HL-60/S4 treated with phorbol 12-myristate 13-acetate at 8.2 ng/mL for 4 days and 3 days (cell line): ENCODE data around the gene NCOA3.

ENCODE experiments used
- in situ Hi-C: fragments of 300-500 bp; cut with MboI; formaldehyde crosslinking; loops from 2 replicates; pipeline ENCODE4 v1.15.0; 2022; ENCODE audit warnings: low sequenced_read_pairs

Gene NCOA3

DNA sequence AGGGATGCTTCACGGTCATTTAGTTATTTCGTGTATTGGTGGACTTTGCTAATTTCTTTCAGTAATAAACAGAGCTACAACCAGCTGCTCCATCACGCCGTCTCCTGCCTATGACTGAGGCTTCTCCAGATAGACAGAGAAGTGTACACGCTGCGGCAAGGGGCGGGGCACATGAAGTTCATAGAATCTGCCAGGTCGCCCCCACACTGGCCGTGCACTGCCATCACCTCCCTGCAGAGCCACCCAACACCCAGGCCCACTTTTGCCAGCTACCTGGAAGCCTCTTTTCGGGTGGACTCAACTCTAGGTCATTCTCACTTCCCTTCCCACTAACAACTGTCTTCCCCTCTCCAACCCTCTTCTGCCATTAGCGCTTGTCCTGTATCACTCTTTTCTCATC lies 195.2 kb downstream of the NCOA3 start:
- in situ Hi-C loops, result no loop called here

GRCh38 chr20:47698142-47698541 lies 196.5 kb downstream of the NCOA3 start:
- in situ Hi-C loops, result no loop called here

DNA sequence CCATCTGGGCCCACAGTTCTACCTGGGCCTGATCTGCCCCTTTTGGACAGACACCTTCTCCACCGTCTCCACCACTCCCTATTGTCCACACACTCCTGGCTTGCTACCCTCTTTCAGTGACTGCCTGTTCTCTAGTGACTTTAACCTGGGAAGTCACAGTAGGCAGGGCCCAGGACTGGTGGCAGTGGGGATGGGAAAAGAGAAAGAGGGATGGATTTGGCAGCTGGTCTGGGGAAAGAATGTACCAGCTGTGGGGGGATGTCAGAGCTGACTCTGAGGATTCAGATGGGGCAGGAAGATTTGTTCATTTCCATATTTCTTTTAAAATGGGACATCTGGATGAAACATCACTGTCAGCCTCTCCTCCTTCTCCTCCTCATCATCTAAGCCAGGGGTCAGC lies 198.1 kb downstream of the NCOA3 start:
- in situ Hi-C loops, result no loop called here

DNA sequence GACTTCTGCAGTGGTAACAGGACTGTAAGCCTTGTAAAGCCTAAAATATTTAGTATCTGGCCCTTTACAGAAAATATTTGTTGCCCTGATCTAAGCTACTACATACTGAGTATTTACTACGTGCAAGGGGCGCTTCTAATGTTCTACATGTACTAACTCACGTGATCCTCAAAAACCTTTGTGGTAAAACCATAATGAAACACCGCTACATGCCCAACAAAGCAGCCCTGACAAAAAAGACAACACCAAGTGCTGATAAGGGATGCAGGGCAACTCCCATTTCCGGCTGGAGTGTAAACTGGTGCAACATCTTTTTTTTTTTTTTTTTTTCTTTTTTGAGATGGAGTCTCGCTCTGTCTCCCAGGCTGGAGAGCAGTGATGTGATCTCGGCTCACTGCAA lies 198.6 kb downstream of the NCOA3 start:
- in situ Hi-C loops, result no loop called here

- in situ Hi-C loops, result no loop called here
Observed at GRCh38 chr20:47701612-47702011, 199.9 kb downstream of the NCOA3 start.

- in situ Hi-C loops, result no loop called here
Observed at GRCh38 chr20:47703748-47704147, 202.1 kb downstream of the NCOA3 start.

DNA sequence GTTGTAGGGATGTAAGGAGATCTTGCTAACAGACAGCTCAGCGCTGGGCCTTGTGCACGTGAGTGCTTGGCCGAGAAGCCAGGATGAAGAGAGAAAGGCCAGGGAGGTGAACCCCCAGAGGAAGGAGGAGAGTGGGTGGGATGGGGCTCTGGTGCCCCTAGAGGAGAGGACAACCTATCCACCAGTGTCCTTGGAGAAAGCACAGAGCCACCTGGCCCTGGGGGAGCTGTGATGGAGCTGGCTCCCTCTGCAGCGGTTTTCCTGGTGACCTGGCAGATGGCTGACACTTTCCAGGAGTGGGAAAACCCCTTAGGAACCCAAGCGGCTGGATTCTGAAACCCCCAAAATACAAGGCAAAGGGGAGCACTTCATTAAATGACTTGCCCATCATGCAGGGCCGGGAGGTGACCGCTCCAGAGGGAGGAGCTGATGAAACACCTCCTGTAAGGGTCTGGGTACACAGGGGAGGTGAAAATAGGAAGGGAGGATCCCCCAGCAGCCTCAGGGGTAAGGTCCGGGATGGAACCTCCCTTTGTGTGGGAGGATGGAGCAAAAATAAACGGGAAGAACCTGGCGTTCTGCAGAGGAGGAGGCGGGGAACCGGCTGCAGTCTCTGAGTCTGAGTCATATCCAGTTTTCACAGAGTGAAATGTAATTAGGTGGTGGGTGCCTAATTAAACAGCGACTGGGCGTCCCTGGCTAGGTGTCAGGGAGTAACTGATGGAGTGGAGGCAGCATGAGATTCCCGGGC lies 203.2 kb downstream of the NCOA3 start:
- in situ Hi-C loops, result no loop called here

DNA sequence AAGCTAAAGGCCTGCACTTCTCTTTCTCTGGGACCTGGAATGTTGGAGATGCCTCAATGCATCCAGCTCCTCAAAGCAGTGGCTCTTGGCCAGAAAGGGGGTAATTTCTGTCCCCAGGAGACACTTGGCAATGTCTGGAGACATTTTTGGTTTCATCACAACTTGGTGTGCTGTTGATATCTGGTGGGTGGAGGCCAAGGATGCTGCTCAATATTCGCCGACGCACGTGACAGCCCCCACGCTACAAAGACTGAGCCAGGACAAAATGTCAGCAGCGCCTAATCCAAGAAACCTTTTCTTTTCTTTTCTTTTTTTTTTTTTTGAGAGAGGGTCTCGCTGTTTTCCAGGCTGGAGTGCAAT lies 203.8 kb downstream of the NCOA3 start:
- in situ Hi-C loops, result no loop called here

- in situ Hi-C loops, result no loop called here
Observed at GRCh38 chr20:47706345-47706744, 204.7 kb downstream of the NCOA3 start.
